Putamen (tissue), 1 donor: Measurements from ENCODE around the gene CD209.
"Not testable (repeated sequence)": the region's sequence is repeated elsewhere in the genome, so short reads cannot be mapped to it uniquely, and the experiment has no call there.

ENCODE experiments used
- DNase-seq: peaks from one replicate; pipeline ENCODE4 v3.0.0-alpha.2; 2016; ENCODE audit warnings: low spot score

Gene CD209

GRCh38 chr19:7746903-7747884 lies at the start of gene CD209:
Gene CD209 (minus strand): TSS chr19:7747534. CDS start chr19:7747511, 23 bp downstream.
- DNase-seq = no peak

GRCh38 chr19:7795555-7796161 lies 48.3 kb upstream of the CD209 start:
- DNase-seq = no peak

- no peak for DNase-seq
Measured at GRCh38 chr19:7793493-7793892, 46.2 kb upstream of the CD209 start.

- not testable (repeated sequence) for DNase-seq
Measured at GRCh38 chr19:7792701-7793100, 45.4 kb upstream of the CD209 start.

- DNase-seq = no peak
Measured at GRCh38 chr19:7792281-7792680, 44.9 kb upstream of the CD209 start.

- DNase-seq = no peak
Measured at GRCh38 chr19:7790416-7790815, 43.1 kb upstream of the CD209 start.

- no peak for DNase-seq
Measured at GRCh38 chr19:7789447-7789846, 42.1 kb upstream of the CD209 start.

GRCh38 chr19:7788933-7789323 lies 41.6 kb upstream of the CD209 start:
- no peak for DNase-seq

- DNase-seq = no peak
Measured at GRCh38 chr19:7788178-7788932, 41.0 kb upstream of the CD209 start.

- DNase-seq = no peak
Measured at GRCh38 chr19:7787602-7788177, 40.4 kb upstream of the CD209 start.

- DNase-seq = no peak
Measured at GRCh38 chr19:7787141-7787540, 39.8 kb upstream of the CD209 start.

- DNase-seq = no peak
Measured at GRCh38 chr19:7784856-7785255, 37.5 kb upstream of the CD209 start.

GRCh38 chr19:7783991-7784423 lies 36.7 kb upstream of the CD209 start:
- no peak for DNase-seq

- no peak for DNase-seq
Measured at GRCh38 chr19:7781157-7781556, 33.8 kb upstream of the CD209 start.

- DNase-seq = no peak
Measured at GRCh38 chr19:7779631-7780486, 32.5 kb upstream of the CD209 start.

GRCh38 chr19:7778081-7778480 lies 30.7 kb upstream of the CD209 start:
- no peak for DNase-seq

- DNase-seq = no peak
Measured at GRCh38 chr19:7775761-7776160, 28.4 kb upstream of the CD209 start.

- no peak for DNase-seq
Measured at GRCh38 chr19:7773841-7774240, 26.5 kb upstream of the CD209 start.

GRCh38 chr19:7772752-7773291 lies 25.5 kb upstream of the CD209 start:
- no peak for DNase-seq

- DNase-seq = no peak
Measured at GRCh38 chr19:7771072-7771471, 23.7 kb upstream of the CD209 start.

GRCh38 chr19:7769171-7769570 lies 21.8 kb upstream of the CD209 start:
- DNase-seq = no peak
